Heart right ventricle (tissue), 16 donors: ENCODE results near the gene EXOC3L4. TPM values are rescaled to one million over a fixed set of nuclear protein-coding genes. Genes with fewer than 3 reads are reported as not detected.
A peak's percentile ranks its signal among the peaks of the same experiment; 100 is the strongest.

Source experiments
- ATAC-seq, 8 donors: fragments of 200-7000 bp; cut with Tn5 transposase; one replicate each; pipeline ENCODE4 v1.9.1; 2020; ENCODE audit warnings: mild to moderate bottlenecking in 8 of 8, moderate library complexity in 8 of 8, moderate number of reproducible peaks in 1 of 8
- DNase-seq, 2 donors: peaks; one replicate each; pipeline ENCODE4 v3.0.0-alpha.2; 2020
- H3K27ac ChIP-seq, 10 donors: fragments of 200-600 bp; sonication (generic) in 2 of 10; one replicate each; pipeline versions ENCODE4 v1.5.0 to v1.8.0; 2020 to 2022; ENCODE audit warnings: mild to moderate bottlenecking in 3 of 10
- H3K27me3 ChIP-seq, 7 donors: fragments of 200-600 bp; one replicate each; pipeline ENCODE4 v1.8.0; 2021 to 2022; ENCODE audit warnings: mild to moderate bottlenecking in 2 of 7
- H3K36me3 ChIP-seq, 9 donors: fragments of 200-600 bp; sonication (generic) in 1 of 9; one replicate each; pipeline versions ENCODE4 v1.5.0 to v1.8.0; 2020 to 2022; ENCODE audit warnings: mild to moderate bottlenecking in 2 of 9
- H3K4me1 ChIP-seq, 9 donors: fragments of 200-600 bp; sonication (generic) in 1 of 9; one replicate each; pipeline versions ENCODE4 v1.5.0 to v1.8.0; 2020 to 2022; ENCODE audit warnings: mild to moderate bottlenecking in 4 of 9
- H3K4me3 ChIP-seq, 10 donors: fragments of 200-600 bp; sonication (generic) in 2 of 10; one replicate each; pipeline versions ENCODE4 v1.5.0 to v1.8.0; 2020 to 2022; ENCODE audit warnings: mild to moderate bottlenecking in 7 of 10, moderate library complexity in 2 of 10
- H3K9me3 ChIP-seq, 11 donors: fragments of 200-600 bp in 10 of 11; sonication (generic) in 2 of 11; one replicate each; pipeline versions ENCODE4 v1.5.0 to v1.8.0; 2013 to 2022; ENCODE audit warnings: mild to moderate bottlenecking in 2 of 11, control low read depth in 1 of 11, moderate library complexity in 1 of 11
- CTCF ChIP-seq, 9 donors: fragments of 200-600 bp; sonication (generic) in 2 of 9; IDR thresholded peaks; one replicate each; pipeline versions ENCODE4 v1.5.0 to v1.8.0; 2021 to 2022; ENCODE audit warnings: antibody characterized with exemption in 9 of 9, mild to moderate bottlenecking in 5 of 9, moderate library complexity in 1 of 9
- WGBS, 2 donors: extraction: QIAGEN DNeasy Blood & Tissue Kit; methylation state at CpG; one replicate each; pipeline ENCODE4 v1.1.7; 2013; ENCODE audit warnings: inconsistent platforms in 1 of 2; 5-methylcytosine and 5-hydroxymethylcytosine counted together
- intact Hi-C, 10 donors: fragments of 100-400 bp; cut with DNase I; formaldehyde crosslinking; loops; one replicate each; pipeline versions ENCODE4 v1.11.1 to v1.14.2; 2022
- polyA plus RNA-seq, 2 donors: library from polyadenylated mRNA; stranded (reverse); fragments of 200-250 nt; gene quantifications; one replicate each; pipeline ENCODE4 v1.2.3, GENCODE V29; 2013
- total RNA-seq, 10 donors: library from RNA; stranded (reverse); fragmentation: NEBNext Ultra II Directional in 3 of 10; extraction: Animal tissue kit (Norgen Biotek cat#: 25700) in 3 of 10; gene quantifications; one replicate each; pipeline versions ENCODE4 v1.2.1 to v1.2.4, GENCODE V29; 2021 to 2023
- donor health status: Arrhythmogenic right ventricular cardiomyopathy.
- donor health status: ischemic (EF 13 %, LVEDD 7.1; RV severe dilation, severe dysfunction).
- donor health status: healthy with polysubstance abuse.
- donor health status: DM: no; HTN: yes; CAD: no.
- donor health status: DM: no; HTN: no; CAD: no.
- donor health status: ischemic (EF 25% LVEDD 6.9; RV normal size, moderate dysfunction).
- donor health status: ischemic (EF 25% LVEDD 5.7; RV mildly dilated, moderate dysfunction).
- donor health status: healthy.
- donor health status: DM: yes; HTN: yes; CAD: no.
- donor health status: Ischemic cardiomyopathy.
- donor health status: ischemic (EF 35%, LVEDD 5.7; RV mildly dilated, moderate dysfunction).
- donor health status: nonischemic (EF 11% LVEDD 7.7; RV severe dilation, severe dysfunction).
- donor health status: DM: yes; HTN: yes; CAD: no.
- donor health status: PGD.
- donor health status: ischemic (EF 29% LVEDD 5.4; RV normal size, mild dysfunction).
- donor health status: nonischemic (EF 23%, LVEDD 6.1; RV moderate dilation, normal function).

EXOC3L4 gene
- total and polyA plus RNA-seq, 12 donors, result 0.16 to 2.0 (median 0.50) TPM; not detected in 4

- Histone ChIP-seq H3K27me3 (peaks cover under 1 to 38% (median 25%) of the 10 kb centered on the region in 7 donors), H3K4me1 (peaks cover 0 to 21% (median 5%) of the 10 kb centered on the region in 9 donors), H3K4me3 (no peak overlapping the region), H3K9me3 (peaks cover 0 to 5% (median 0%) of the 10 kb centered on the region in 11 donors), H3K27ac (no peak overlapping the region), H3K36me3 (no peaks in the 10 kb centered on the region)
- ATAC-seq, result no peak
- WGBS, 2 donors, result 68 to 80% methylated on average over 4 of the region's 4 CpGs
- intact Hi-C loops, result loop anchor here in 2 of 10 donors (5.0 to 10.0 kb wide), 2 partner anchors 91 to 402 kb away; no protein-coding TSS in a partner anchor
- no peak for TF ChIP-seq CTCF (IDR thresholded peaks at IDR 0.05)
- no peak for DNase-seq
Measured at GRCh38 chr14:103096387-103096786, 1.9 kb downstream of the EXOC3L4 start.

GRCh38 chr14:103097244-103097993, 2.9 kb downstream of the EXOC3L4 start:
- no peaks in the 10 kb centered on the region for H3K36me3 ChIP-seq
- 84 to 87% methylated on average over 25 to 26 of the region's 26 CpGs for WGBS, 2 donors
- H3K27ac ChIP-seq, result no peak overlapping the region
- H3K4me3 ChIP-seq, result no peak overlapping the region
- DNase-seq (peak in 1 of 2 donors; percentile 6), ATAC-seq (no peak)
- peaks cover 11 to 48% (median 35%) of the 10 kb centered on the region in 7 donors for H3K27me3 ChIP-seq
- peaks cover 0 to 18% (median 6%) of the 10 kb centered on the region in 9 donors for H3K4me1 ChIP-seq
- no peak for TF ChIP-seq CTCF (IDR thresholded peaks at IDR 0.05)
- peaks cover 0 to 5% (median 0%) of the 10 kb centered on the region in 11 donors for H3K9me3 ChIP-seq
- intact Hi-C loops, result loop anchor here in 2 of 10 donors (5.0 to 10.0 kb wide), 2 partner anchors 90 to 403 kb away; no protein-coding TSS in a partner anchor

- Histone ChIP-seq H3K4me3 (no peak overlapping the region), H3K36me3 (no peaks in the 10 kb centered on the region), H3K27ac (no peak overlapping the region), H3K4me1 (peaks cover under 1 to 25% (median 14%) of the 10 kb centered on the region in 9 donors), H3K27me3 (peaks cover 20 to 57% (median 44%) of the 10 kb centered on the region in 7 donors), H3K9me3 (peaks cover 0 to 5% (median 0%) of the 10 kb centered on the region in 11 donors)
- 74 to 75% methylated on average over 31 of the region's 31 CpGs for WGBS, 2 donors
- no peak for ATAC-seq
- intact Hi-C loops, result loop anchor here in 2 of 10 donors (5.0 to 10.0 kb wide), 2 partner anchors 89 to 403 kb away; no protein-coding TSS in a partner anchor
- no peak for TF ChIP-seq CTCF (IDR thresholded peaks at IDR 0.05)
- DNase-seq, result no peak
Measured at GRCh38 chr14:103097994-103098957, 3.8 kb downstream of the EXOC3L4 start.
